Endothelial cell of umbilical vein (primary cell): Measurements from ENCODE around the gene CELA2B.

Experiments used
- CTCF ChIP-seq, 2 donors: IDR thresholded peaks; 1 replicate in 1 of 2; 2 replicates in 1 of 2; pipeline ENCODE4 v1.5.1; 2011; ENCODE audit warnings: low read length in 2 of 2, mild to moderate bottlenecking in 2 of 2, moderate library complexity in 2 of 2, control low read depth in 1 of 2, inconsistent platforms in 1 of 2, low read depth in 1 of 2; ENCODE audit not compliant: insufficient read depth in 1 of 2; ENCODE audit errors: extremely low read depth in 1 of 2
- EZH2 ChIP-seq: IDR thresholded peaks from 2 replicates; pipeline ENCODE4 v1.6.1; 2012; ENCODE audit warnings: borderline replicate concordance, low read depth, mild to moderate bottlenecking, moderate library complexity, low read length, inconsistent platforms; ENCODE audit not compliant: severe bottlenecking
- JUN ChIP-seq: IDR thresholded peaks from 2 replicates; pipeline ENCODE4 v1.6.1; 2011; ENCODE audit warnings: borderline replicate concordance, low read depth; ENCODE audit not compliant: insufficient read length, insufficient read depth
- MAX ChIP-seq: IDR thresholded peaks from 2 replicates; pipeline ENCODE4 v1.6.1; 2011; ENCODE audit not compliant: insufficient read depth, insufficient read length

- TF ChIP-seq CTCF (IDR thresholded peaks at IDR 0.05; ENCODE audit: extremely low read depth in 1 of 2, insufficient read depth in 1 of 2, low read depth in 1 of 2, low read length in 2 of 2) (no peak), MAX (no peak), JUN (no peak), EZH2 (no peak)
Measured at GRCh38 chr1:15477646-15478212, 1.8 kb downstream of the CELA2B start.
